Tibial nerve (tissue), 3 donors: ENCODE measurements around the gene PHOSPHO1.

Source experiments
- CTCF ChIP-seq, 5 experiments: fragments of 200-600 bp in 3 of 5; fragments of 450-650 bp in 2 of 5; sonication (generic) in 3 of 5; IDR thresholded peaks; one replicate each; pipeline ENCODE4 v1.5.1; 2016 to 2019; ENCODE audit warnings: antibody characterized with exemption in 5 of 5, mild to moderate bottlenecking in 3 of 5, moderate library complexity in 2 of 5
- POLR2A ChIP-seq, 2 donors: fragments of 450-650 bp; IDR thresholded peaks; one replicate each; pipeline ENCODE4 v1.6.1; 2017; ENCODE audit warnings: antibody characterized with exemption in 2 of 2, mild to moderate bottlenecking in 2 of 2, moderate library complexity in 2 of 2

DNA sequence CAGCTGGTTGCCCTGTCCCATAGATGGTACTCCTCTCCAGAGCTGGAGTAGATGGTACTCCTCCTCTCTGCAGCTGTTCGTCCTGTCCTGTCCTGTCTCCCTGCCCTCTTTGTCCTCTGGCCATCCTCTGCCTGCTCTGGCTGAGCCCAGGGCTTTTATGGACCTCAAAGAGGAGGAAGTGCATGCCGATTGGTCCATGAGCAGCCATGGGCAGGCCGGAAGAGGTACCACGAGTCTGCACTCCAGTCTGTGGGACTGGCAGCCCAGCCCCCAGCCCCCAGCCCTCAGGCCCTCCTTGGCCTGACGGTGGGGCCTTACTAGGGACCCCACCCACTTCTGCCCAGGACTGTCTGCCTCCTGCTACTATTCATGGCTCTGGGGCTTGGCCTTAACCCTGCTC is 47.2 kb downstream of the PHOSPHO1 start:
- TF ChIP-seq CTCF (IDR thresholded peaks at IDR 0.05): no peak
- TF ChIP-seq POLR2A (IDR thresholded peaks at IDR 0.05): no peak
